Activated CD4-positive, alpha-beta memory T cell treated with anti-CD3 and anti-CD28 coated beads for 36 hours (primary cell): Measurements from ENCODE around the gene YTHDC2. TPM values are rescaled to one million over a fixed set of nuclear protein-coding genes. Genes with fewer than 3 reads are reported as not detected.

ENCODE experiments used
- CTCF ChIA-PET: fragments of 350-600 bp; sonication (Branson Sonifier 250); formaldehyde crosslinking; loops from one replicate; lab custom pipeline; 2021; ENCODE audit warnings: antibody characterized with exemption, inconsistent platforms; lab: Charles Lee
- POLR2A ChIA-PET: fragments of 350-600 bp; sonication (Branson Sonifier 250); formaldehyde crosslinking; loops from one replicate; lab custom pipeline; 2021; ENCODE audit warnings: antibody characterized with exemption; lab: Charles Lee
- DNase-seq: peaks from one replicate; pipeline ENCODE4 v3.0.0-alpha.2; 2020
- H3K27ac Mint-ChIP-seq: one replicate; pipeline ENCODE4 v1.8.0; 2021; ENCODE audit warnings: mixed read lengths
- H3K27me3 Mint-ChIP-seq: one replicate; pipeline ENCODE4 v1.8.0; 2021; ENCODE audit warnings: mixed read lengths
- H3K36me3 Mint-ChIP-seq: one replicate; pipeline ENCODE4 v1.8.0; 2021; ENCODE audit warnings: mixed read lengths
- H3K4me1 Mint-ChIP-seq: one replicate; pipeline ENCODE4 v1.8.0; 2021; ENCODE audit warnings: low read depth, mixed read lengths
- H3K4me3 Mint-ChIP-seq: one replicate; pipeline ENCODE4 v1.8.0; 2021; ENCODE audit warnings: mild to moderate bottlenecking, mixed read lengths
- H3K9me3 Mint-ChIP-seq: one replicate; pipeline ENCODE4 v1.8.0; 2021; ENCODE audit warnings: mixed read lengths
- intact Hi-C: fragments of 100-400 bp; cut with micrococcal nuclease; formaldehyde crosslinking; loops from one replicate; pipeline ENCODE4 v1.15.1; 2023
- total RNA-seq, 2 experiments: library from RNA; stranded (reverse); gene quantifications; one replicate each; pipeline ENCODE4 v1.2.3, GENCODE V29; 2021

The YTHDC2 gene
- total RNA-seq, 2 experiments from 2014 or later, result 27.3 to 28.9 TPM

DNA sequence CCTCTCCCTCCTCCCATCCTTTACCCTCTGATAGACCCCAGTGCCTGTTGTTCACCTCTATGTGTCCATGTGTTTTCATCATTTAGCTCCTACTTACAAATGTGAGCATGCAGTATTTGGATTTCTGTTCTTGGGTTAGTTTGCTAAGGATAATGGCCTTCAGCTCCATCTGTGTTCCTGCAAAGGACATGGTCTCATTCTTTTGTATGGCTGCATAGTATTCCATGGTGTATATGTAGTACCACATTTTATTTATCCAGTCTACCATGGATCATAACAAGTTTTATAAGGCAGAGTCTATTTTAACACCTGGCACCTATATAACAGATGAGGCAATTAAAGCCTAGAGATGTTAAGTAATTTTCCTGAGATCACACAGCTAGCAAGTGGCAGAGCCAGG lies 7.4 kb downstream of the YTHDC2 start:
- Mint-ChIP-seq H3K9me3 (no peaks in the 10 kb centered on the region), H3K4me3 (no peak overlapping the region), H3K27me3 (no peaks in the 10 kb centered on the region), H3K27ac (peak overlapping the region; percentile 3), H3K4me1 (peaks cover 50% of the 10 kb centered on the region), H3K36me3 (peaks cover 25% of the 10 kb centered on the region)
- no peak for DNase-seq
- ChIA-PET POLR2A (no interaction called here), CTCF (interaction anchor here (0.6 kb wide), 1 partner anchor 10 kb away, joined by 3 read pairs; no protein-coding TSS in a partner anchor)
- intact Hi-C loops, result loop anchor here (5.0 kb wide), 1 partner anchor 499 kb away; no protein-coding TSS in a partner anchor

GRCh38 chr5:113523168-113523567 lies 9.7 kb downstream of the YTHDC2 start:
- Mint-ChIP-seq H3K4me3 (no peak overlapping the region), H3K27ac (no peak overlapping the region), H3K36me3 (peaks cover 23% of the 10 kb centered on the region), H3K27me3 (no peaks in the 10 kb centered on the region), H3K4me1 (peaks cover 40% of the 10 kb centered on the region), H3K9me3 (no peaks in the 10 kb centered on the region)
- DNase-seq, result no peak
- intact Hi-C loops, result loop anchor here (1.0 to 5.0 kb wide), 2 partner anchors 10 to 501 kb away; partner anchors contain the start of gene YTHDC2
- ChIA-PET POLR2A (no interaction called here), CTCF (no interaction called here)

DNA sequence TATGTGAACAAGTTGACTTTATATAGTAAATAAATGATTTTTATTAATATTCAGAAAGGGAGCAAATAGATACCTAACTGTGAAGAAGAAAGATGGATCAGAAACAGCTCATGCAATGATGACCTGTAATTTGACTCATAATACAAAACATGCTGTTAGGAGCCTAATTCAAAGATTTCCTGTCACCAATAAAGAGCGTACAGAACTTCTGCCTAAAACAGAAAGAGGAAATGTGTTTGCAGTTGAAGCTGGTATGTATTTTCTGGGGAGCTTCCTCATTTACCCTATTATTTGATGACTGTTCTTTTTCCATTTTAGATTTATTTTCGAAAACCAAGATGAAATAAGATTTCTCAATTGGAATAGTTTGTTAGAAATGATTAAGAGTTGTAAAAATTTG lies 11.4 kb downstream of the YTHDC2 start:
- H3K27ac Mint-ChIP-seq, result no peak overlapping the region
- CTCF ChIA-PET, result interaction anchor here (0.6 kb wide), 1 partner anchor 593 kb away, joined by 3 read pairs; no protein-coding TSS in a partner anchor

DNA sequence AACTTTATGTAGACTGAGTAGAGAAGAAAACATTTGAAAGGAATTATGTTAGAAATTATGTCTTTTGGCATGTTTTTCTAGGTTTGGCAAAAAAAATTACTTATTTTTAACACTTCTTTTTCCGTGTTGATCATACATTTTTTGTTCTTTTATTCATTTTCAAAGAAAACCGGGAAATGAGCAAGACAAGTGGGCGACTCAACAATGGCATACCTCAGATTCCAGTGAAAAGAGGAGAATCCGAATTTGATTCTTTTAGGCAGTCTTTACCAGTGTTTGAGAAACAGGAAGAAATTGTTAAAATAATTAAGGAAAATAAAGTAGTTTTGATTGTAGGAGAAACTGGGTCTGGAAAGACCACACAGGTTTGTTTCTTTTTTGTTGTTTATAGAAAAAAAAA lies 12.9 kb downstream of the YTHDC2 start:
- ChIA-PET CTCF (no interaction called here), POLR2A (no interaction called here)
- peaks cover 24% of the 10 kb centered on the region for H3K36me3 Mint-ChIP-seq
- intact Hi-C loops, result no loop called here
- no peaks in the 10 kb centered on the region for H3K27me3 Mint-ChIP-seq
- no peak overlapping the region for H3K27ac Mint-ChIP-seq
- H3K4me3 Mint-ChIP-seq, result no peak overlapping the region
- DNase-seq, result no peak
- peaks cover 20% of the 10 kb centered on the region for H3K4me1 Mint-ChIP-seq
- peaks cover 11% of the 10 kb centered on the region for H3K9me3 Mint-ChIP-seq

More for the DNA sequence above, 11.4 kb downstream of the YTHDC2 start:
- POLR2A ChIA-PET, result no interaction called here
- no peak for DNase-seq
- peaks cover 20% of the 10 kb centered on the region for H3K36me3 Mint-ChIP-seq
- no peaks in the 10 kb centered on the region for H3K27me3 Mint-ChIP-seq
- intact Hi-C loops, result loop anchor here (5.0 kb wide), 1 partner anchor 503 kb away; no protein-coding TSS in a partner anchor
- peaks cover 32% of the 10 kb centered on the region for H3K4me1 Mint-ChIP-seq
- H3K9me3 Mint-ChIP-seq, result no peaks in the 10 kb centered on the region
- no peak overlapping the region for H3K4me3 Mint-ChIP-seq

GRCh38 chr5:113527746-113528145 lies 14.3 kb downstream of the YTHDC2 start:
- no peak overlapping the region for H3K4me3 Mint-ChIP-seq
- ChIA-PET CTCF (no interaction called here), POLR2A (no interaction called here)
- H3K27ac Mint-ChIP-seq, result no peak overlapping the region
- H3K36me3 Mint-ChIP-seq, result peaks cover 32% of the 10 kb centered on the region
- H3K27me3 Mint-ChIP-seq, result no peaks in the 10 kb centered on the region
- H3K9me3 Mint-ChIP-seq, result peaks cover 11% of the 10 kb centered on the region
- intact Hi-C loops, result no loop called here
- H3K4me1 Mint-ChIP-seq, result peaks cover 15% of the 10 kb centered on the region
- no peak for DNase-seq

GRCh38 chr5:113531481-113532159 lies 18.1 kb downstream of the YTHDC2 start:
- no peak overlapping the region for H3K4me3 Mint-ChIP-seq
- H3K4me1 Mint-ChIP-seq, result no peaks in the 10 kb centered on the region
- no peaks in the 10 kb centered on the region for H3K27me3 Mint-ChIP-seq
- peaks cover 45% of the 10 kb centered on the region for H3K36me3 Mint-ChIP-seq
- POLR2A ChIA-PET, result no interaction called here
- H3K27ac Mint-ChIP-seq, result no peak overlapping the region
- intact Hi-C loops, result no loop called here
- CTCF ChIA-PET, result interaction anchor here (0.5 kb wide), 1 partner anchor 11 kb away, joined by 3 read pairs; no protein-coding TSS in a partner anchor
- peaks cover 11% of the 10 kb centered on the region for H3K9me3 Mint-ChIP-seq
- no peak for DNase-seq

- ChIA-PET CTCF (interaction anchor here (1.8 kb wide), 1 partner anchor 542 kb away, joined by 6 read pairs; no protein-coding TSS in a partner anchor), POLR2A (no interaction called here)
- Mint-ChIP-seq H3K36me3 (peaks cover 35% of the 10 kb centered on the region), H3K27me3 (no peaks in the 10 kb centered on the region), H3K27ac (no peak overlapping the region), H3K4me1 (no peaks in the 10 kb centered on the region), H3K9me3 (no peaks in the 10 kb centered on the region), H3K4me3 (no peak overlapping the region)
- no peak for DNase-seq
- intact Hi-C loops, result no loop called here
Observed at GRCh38 chr5:113538313-113538712, 24.8 kb downstream of the YTHDC2 start.

DNA sequence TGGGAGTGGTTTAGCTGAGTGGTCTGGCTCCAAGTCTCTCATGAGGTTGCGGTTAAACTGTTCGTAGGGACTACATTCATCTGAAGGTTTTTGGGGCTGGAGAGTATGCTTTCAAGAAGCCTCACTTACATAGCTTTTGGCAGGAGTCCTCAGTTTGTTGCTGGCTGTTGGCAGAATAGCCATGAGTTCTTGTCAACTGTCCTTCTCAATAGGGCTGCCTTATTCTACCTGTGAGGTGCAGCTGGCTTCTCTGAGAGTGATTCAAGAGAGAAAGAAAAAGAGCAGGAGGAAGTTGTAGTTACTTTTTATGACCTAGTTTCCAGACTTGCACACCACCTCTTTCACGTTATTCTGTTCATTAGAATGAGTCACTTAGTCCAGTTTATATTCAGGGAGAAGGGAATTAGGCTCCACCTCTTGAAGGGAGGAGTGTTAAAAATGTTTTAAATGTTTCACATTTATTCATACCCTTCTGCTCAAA lies 33.2 kb downstream of the YTHDC2 start:
- H3K4me3 Mint-ChIP-seq, result no peak overlapping the region
- no peaks in the 10 kb centered on the region for H3K27me3 Mint-ChIP-seq
- H3K4me1 Mint-ChIP-seq, result peaks cover 10% of the 10 kb centered on the region
- no peaks in the 10 kb centered on the region for H3K9me3 Mint-ChIP-seq
- intact Hi-C loops, result no loop called here
- CTCF ChIA-PET, result interaction anchor here (0.6 kb wide), 1 partner anchor 550 kb away, joined by 3 read pairs; no protein-coding TSS in a partner anchor
- DNase-seq, result no peak
- POLR2A ChIA-PET, result no interaction called here
- H3K27ac Mint-ChIP-seq, result no peak overlapping the region
- peaks cover 40% of the 10 kb centered on the region for H3K36me3 Mint-ChIP-seq

GRCh38 chr5:113548396-113548795 lies 34.9 kb downstream of the YTHDC2 start:
- CTCF ChIA-PET, result interaction anchor here (1.0 kb wide), 1 partner anchor 35 kb away, joined by 3 read pairs; the partner anchor contains the start of gene YTHDC2

GRCh38 chr5:113552137-113552536 lies 38.6 kb downstream of the YTHDC2 start:
- intact Hi-C loops, result no loop called here
- Mint-ChIP-seq H3K9me3 (no peaks in the 10 kb centered on the region), H3K27ac (no peak overlapping the region), H3K36me3 (peaks cover 31% of the 10 kb centered on the region), H3K4me1 (no peaks in the 10 kb centered on the region), H3K27me3 (no peaks in the 10 kb centered on the region), H3K4me3 (no peak overlapping the region)
- ChIA-PET POLR2A (no interaction called here), CTCF (interaction anchor here (1.0 kb wide), 1 partner anchor 556 kb away, joined by 4 read pairs; no protein-coding TSS in a partner anchor)
- no peak for DNase-seq

More at GRCh38 chr5:113548396-113548795, 34.9 kb downstream of the YTHDC2 start:
- H3K9me3 Mint-ChIP-seq, result no peaks in the 10 kb centered on the region
- intact Hi-C loops, result no loop called here
- no peak overlapping the region for H3K4me3 Mint-ChIP-seq
- H3K27me3 Mint-ChIP-seq, result no peaks in the 10 kb centered on the region
- no peak overlapping the region for H3K27ac Mint-ChIP-seq
- H3K4me1 Mint-ChIP-seq, result peaks cover 10% of the 10 kb centered on the region
- no peak for DNase-seq
- peaks cover 38% of the 10 kb centered on the region for H3K36me3 Mint-ChIP-seq
- POLR2A ChIA-PET, result no interaction called here

DNA sequence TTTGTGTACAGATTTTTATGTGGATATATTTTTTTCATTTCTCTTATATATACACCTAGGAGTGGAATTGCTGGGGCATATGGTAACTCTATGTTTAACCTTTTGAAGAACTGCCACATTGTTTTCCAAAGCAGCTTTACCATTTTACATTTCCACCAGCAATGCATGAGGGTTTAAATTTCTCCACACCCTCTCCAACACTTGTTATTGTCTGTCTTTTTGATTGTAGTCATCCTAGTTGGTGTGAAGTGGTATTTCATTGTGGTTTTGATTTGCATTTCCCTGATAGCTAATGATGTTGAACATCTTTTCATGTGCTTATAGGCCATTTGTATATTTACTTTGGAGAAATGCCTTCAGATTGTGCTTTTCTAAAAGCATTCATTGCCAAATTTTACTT lies 39.1 kb downstream of the YTHDC2 start:
- CTCF ChIA-PET, result no interaction called here
- Mint-ChIP-seq H3K9me3 (no peaks in the 10 kb centered on the region), H3K27ac (no peak overlapping the region), H3K36me3 (peaks cover 30% of the 10 kb centered on the region), H3K4me1 (no peaks in the 10 kb centered on the region), H3K4me3 (no peak overlapping the region), H3K27me3 (no peaks in the 10 kb centered on the region)
- no peak for DNase-seq
- POLR2A ChIA-PET, result no interaction called here
- intact Hi-C loops, result no loop called here

GRCh38 chr5:113562828-113563400 lies 49.4 kb downstream of the YTHDC2 start:
- H3K27me3 Mint-ChIP-seq, result no peaks in the 10 kb centered on the region
- H3K36me3 Mint-ChIP-seq, result peaks cover 37% of the 10 kb centered on the region
- intact Hi-C loops, result no loop called here
- no peak overlapping the region for H3K27ac Mint-ChIP-seq
- POLR2A ChIA-PET, result no interaction called here
- no peaks in the 10 kb centered on the region for H3K4me1 Mint-ChIP-seq
- CTCF ChIA-PET, result no interaction called here
- H3K9me3 Mint-ChIP-seq, result no peaks in the 10 kb centered on the region
- no peak overlapping the region for H3K4me3 Mint-ChIP-seq
- no peak for DNase-seq
